ENCODE results near the gene FAM187B. TPM values are rescaled to one million over a fixed set of nuclear protein-coding genes. Genes with fewer than 3 reads are reported as not detected.

The FAM187B gene
- total and polyA plus RNA-seq, 2 experiments from 2014 or later: 0.23 TPM; not detected in 1

GRCh38 chr19:35271546-35271945 lies 43.0 kb upstream of the FAM187B start:
- no peak for TF ChIP-seq JUNB (IDR thresholded peaks at IDR 0.05; ENCODE audit: unreplicated experiment)
- TF ChIP-seq ZNF114 (CRISPR knock-in tag; IDR thresholded peaks at IDR 0.05): no peak
- no peak for TF ChIP-seq ETS1 (IDR thresholded peaks at IDR 0.05)
- no peak for TF ChIP-seq ZNF462 (CRISPR knock-in tag; IDR thresholded peaks at IDR 0.05)
- no peak for TF ChIP-seq ZNF331 (CRISPR knock-in tag; IDR thresholded peaks at IDR 0.05; ENCODE audit: low read depth)
- no peak for TF ChIP-seq REST (IDR thresholded peaks at IDR 0.05; ENCODE audit: unreplicated experiment)
- no peak for TF ChIP-seq STAT1 (IDR thresholded peaks at IDR 0.05; ENCODE audit: unreplicated experiment)
- no peak for TF ChIP-seq POLR2AphosphoS5 (IDR thresholded peaks at IDR 0.05; ENCODE audit: low read depth)
- no peak for TF ChIP-seq EZH2 (IDR thresholded peaks at IDR 0.05; ENCODE audit: low read depth, unreplicated experiment)
- Histone ChIP-seq H4K20me1 (replicated peaks; ENCODE audit: insufficient read depth) (peaks cover 5% of the 10 kb centered on the region; the same call in 1 of the 2 replicates), H2AFZ (no peak overlapping the region), H3K9me2 (ENCODE audit: insufficient read depth) (no peaks in the 10 kb centered on the region), H3K27me3 (ENCODE audit: insufficient read depth) (no peaks in the 10 kb centered on the region), H3K27ac (ENCODE audit: low read depth) (no peak overlapping the region), H3K79me2 (replicated peaks; ENCODE audit: insufficient read depth) (no peaks in the 10 kb centered on the region), H3K4me2 (no peak overlapping the region), H3K36me3 (ENCODE audit: insufficient read depth) (peaks cover 7% of the 10 kb centered on the region), H3F3A (replicated peaks; ENCODE audit: low read depth) (peaks cover 7% of the 10 kb centered on the region; the same call in 1 of the 2 replicates), H3K4me3 (no peak overlapping the region), H3K4me1 (ENCODE audit: insufficient read depth) (peaks cover 7% of the 10 kb centered on the region; the same call in 1 of the 2 replicates)
- Mint-ChIP-seq H3K9me3 (no peaks in the 10 kb centered on the region; the same call in 2 of the 3 replicates), H3K4me1 (no peaks in the 10 kb centered on the region; the same call in none of the 3 replicates), H3K27me3 (ENCODE audit: insufficient read depth, low read depth, poor library complexity) (peaks cover 16% of the 10 kb centered on the region), H3K4me3 (no peak overlapping the region), H3K27ac (no peak overlapping the region), H3K36me3 (ENCODE audit: low read depth) (peaks cover 62% of the 10 kb centered on the region)
- ATAC-seq: no peak
- DNase-seq (ENCODE audit: low spot score): no peak
